GM21576 (cell line): ENCODE measurements around the gene VPS8.

Experiments used
- ATAC-seq: cut with Tn5 transposase; IDR thresholded peaks from one replicate; pipeline ENCODE4 v1.9.1; 2021; ENCODE audit warnings: mild to moderate bottlenecking, moderate library complexity; ENCODE audit not compliant: unreplicated experiment

The VPS8 gene

DNA sequence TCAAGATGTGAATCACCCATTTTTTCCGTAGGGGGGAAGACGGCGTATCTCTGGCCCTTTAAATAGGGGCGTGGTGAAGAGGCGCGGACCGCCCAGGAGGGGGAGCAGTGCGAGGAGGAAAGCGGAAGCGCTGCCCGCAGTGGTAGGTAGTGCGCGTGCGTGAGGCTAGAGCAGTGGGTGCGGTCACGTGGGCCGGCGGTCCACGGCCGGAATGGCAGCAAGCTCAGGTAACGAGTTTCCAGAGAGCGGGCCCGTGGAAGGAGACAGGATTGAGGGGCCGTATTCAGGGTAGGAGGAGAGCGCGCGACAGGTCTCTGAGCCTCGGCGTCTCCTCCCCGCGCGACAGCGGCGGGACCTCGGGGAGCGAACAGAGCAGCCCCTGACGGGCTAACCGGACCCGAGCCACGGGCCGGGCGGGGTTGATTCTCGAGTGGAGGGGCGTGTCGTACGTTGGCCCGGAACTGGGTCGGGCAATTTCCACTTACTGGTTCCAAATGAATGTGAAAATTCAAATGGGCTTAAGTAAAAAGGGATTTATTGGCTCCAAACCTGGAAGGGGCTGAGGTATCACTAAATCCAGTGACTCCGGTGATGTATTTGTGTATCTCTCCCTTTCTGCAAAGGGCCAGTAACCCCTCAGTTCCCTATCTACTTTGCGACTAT, at the start of gene VPS8:
TSS of gene VPS8 (plus strand) at position 168 of the 663 bp plus-strand sequence. CDS start 12,467 bp downstream, outside the sequence.
- peak; percentile 93 for ATAC-seq

DNA sequence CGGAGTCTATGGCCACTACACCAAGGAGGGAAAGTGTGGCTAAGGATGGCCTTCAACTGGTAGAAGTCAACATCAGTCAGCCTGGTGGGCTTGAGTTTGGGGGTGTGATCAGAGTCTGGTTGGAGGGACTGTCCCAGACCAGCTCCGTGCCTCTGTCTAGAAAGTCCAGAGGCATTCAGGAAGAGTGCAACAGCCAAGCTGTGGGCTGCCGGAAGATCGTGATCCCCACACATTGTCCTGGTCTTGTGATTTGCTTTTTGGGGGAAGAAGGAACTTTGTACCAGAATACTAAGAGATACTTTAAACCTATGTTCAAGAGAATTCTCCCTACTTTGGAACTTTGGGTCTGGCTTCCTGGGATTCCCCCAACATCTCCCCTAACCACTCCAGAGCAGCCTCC, 47.8 kb upstream of the VPS8 start:
- ATAC-seq, result no peak

DNA sequence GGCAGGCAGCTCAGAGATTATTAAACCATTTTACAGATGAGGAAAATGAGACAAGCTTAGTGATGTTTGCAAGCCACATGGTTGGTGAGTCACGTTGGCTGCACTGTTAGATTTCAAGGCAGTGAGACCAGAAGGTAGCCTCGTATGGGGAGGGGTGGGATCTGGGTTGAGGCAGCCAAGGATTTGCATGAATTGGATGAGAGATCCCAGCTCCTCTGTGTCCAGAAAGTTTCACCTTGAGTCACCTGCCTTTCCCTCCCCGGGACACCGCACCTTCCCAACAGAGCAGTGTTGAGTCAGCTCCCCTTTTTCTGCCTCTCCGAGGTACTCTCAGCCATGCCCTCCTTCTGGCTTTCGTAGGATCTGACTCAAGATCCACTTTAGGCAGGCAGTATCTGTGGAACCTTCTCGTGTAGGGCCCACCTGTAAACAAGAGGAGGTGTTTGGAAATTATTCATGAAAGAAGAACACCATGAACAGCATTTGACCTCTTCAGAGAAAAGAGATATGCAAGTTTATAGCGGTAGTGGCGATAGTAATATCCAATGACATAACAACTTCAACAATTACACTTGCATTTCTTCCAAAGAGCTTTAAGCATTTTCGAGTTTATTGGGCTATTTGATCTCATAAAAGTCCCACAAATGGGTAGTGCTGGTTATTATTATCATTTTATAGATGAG, 46.8 kb upstream of the VPS8 start:
- ATAC-seq, result no peak

DNA sequence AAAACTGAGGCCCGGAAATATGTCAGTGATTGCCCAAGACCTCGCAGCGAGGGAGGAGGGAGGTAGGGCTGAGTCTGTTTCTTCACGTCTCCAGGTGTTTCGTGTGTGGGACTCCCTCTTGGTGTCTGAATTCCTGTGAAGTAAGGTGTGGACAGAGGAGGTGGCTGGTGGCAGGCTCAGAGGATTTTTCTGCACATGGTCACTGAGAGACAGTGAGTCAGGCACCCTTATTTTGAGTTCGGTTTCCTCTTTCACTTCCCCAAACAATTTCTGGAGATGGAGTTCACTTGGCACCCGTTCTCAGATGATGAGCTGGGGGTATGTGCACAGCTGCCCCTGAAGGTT, 46.3 kb upstream of the VPS8 start:
- ATAC-seq, result peak; percentile 83

DNA sequence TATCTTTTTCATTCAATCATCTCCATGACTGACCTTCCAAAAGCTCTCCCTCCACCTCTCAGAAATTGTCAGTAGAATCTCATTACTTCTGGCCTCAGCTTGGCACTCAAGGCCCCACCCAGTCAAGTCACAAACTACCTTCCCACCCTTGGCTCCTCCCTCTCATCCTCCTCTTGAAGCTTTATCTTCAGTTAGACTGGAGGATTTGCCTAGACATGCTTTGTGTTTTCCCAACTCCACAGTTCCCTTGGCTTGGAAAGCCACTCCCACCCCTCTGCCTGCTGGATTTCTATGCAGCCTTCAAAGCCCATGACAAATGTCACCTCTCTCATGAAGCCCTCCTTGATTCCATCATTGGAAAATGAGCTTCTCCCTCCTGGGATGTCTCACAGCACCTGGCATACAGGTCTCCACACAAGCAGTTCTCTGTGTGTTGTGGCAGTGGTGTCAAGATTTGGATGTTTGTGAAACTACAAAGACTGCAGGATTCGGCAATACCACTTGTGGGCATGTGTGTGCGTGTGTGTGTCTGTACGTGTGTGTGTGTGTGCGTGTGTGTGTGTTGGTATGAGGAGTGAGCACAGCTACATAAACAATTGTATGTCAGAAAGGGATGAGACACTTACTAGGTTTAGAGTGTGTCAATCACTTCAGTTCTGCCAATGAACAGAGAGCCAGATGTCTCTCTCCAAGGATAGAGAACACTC, 45.3 kb upstream of the VPS8 start:
- no peak for ATAC-seq

DNA sequence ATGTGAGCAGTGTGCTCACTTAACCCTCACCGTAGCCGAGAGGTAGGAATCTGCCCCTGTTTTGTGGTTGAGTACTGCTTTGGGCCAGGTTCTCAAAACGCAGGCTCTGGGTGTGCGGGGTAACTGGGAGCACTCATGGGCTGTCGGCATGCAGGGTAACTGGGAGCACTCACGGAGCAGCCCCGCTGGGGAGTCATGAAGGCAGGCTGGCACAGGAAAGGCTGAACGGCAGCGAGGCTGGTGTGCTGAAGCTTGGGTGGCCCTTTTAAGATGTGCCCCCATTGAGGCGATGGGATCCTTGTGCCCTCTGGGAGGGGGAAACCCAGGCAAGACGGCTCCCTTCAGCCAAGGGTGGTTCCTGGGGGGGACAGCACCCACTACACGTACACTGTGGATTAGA, 44.6 kb upstream of the VPS8 start:
- no peak for ATAC-seq

DNA sequence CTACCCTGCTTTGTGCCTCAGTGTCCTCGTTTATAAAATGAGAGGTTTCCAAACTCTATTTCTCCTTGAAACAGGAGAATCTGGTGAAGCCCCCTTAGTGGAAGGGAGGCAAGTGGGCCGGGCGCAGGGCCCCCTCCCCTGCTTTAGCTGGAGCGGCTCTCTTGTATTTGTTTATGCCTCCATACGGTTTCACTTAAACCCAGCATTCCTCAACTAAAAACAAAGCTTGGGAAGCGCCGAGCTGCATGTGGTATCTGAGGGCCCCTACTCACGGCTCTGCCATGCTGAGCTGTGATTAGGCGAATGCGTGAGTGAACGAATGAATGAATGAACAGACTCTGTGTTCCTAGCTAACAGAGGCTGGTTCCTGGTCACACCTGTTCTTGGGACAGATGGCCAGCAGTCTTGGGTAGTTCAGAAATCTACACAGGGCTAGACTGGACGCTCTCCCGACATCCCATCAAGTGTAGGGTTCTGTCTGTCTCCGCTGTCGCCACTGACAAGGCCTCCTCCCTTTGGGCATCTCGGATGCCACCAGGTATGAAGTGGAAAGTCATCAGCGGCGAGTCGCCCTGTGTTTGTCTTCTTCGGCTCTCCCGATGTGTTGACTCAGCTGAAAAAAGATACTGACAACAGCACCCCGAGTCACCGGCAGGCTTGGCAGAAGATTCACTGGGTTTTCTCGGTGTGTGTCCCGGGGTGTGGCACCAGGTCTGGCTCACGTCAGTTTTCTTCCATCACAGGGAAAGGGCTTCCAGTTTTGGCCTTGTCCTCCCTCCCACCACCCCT, 42.4 kb upstream of the VPS8 start:
- ATAC-seq, result no peak

- no peak for ATAC-seq
Measured at GRCh38 chr3:184770541-184770940, 41.4 kb upstream of the VPS8 start.

DNA sequence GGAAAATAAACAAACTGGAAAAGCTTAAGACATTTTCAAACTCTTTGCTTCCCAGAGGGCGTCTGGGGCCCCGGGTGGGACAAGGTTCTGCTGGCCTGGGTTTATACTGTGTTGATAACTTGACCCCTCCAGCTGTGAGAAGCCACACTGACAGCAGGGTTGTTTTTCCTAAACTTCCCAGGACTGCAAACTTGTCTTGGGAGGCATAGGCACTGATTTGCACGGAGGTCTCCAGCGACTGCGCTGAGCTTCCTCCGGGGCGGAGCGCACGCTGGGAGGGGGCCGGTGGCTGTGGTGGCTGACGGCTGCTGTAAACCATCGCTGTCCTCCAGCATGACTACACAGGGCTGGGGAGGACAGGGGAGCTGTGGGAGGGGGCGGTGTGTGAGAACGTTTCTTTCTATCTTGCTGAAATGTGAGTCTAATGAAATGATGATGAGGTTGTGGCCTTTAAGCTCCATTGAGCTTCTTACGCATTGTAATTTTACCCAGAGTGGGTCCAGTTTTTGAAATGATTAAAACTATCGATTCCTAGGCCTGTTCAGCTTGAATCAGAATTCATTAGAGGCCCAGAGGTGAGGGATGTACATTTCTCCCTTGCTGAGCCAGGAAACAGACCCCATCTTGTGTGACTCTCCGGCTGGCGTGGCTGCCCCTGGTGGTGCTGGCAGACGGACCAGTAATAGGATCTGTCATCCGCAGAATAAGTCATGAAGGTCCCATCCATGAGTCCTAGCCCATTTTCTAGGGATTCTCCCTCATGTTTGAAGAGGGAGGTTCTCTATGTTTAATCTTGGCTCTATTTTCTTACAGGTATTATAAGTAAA, 40.5 kb upstream of the VPS8 start:
- no peak for ATAC-seq

- no peak for ATAC-seq
Measured at GRCh38 chr3:184772667-184773272, 39.2 kb upstream of the VPS8 start.

DNA sequence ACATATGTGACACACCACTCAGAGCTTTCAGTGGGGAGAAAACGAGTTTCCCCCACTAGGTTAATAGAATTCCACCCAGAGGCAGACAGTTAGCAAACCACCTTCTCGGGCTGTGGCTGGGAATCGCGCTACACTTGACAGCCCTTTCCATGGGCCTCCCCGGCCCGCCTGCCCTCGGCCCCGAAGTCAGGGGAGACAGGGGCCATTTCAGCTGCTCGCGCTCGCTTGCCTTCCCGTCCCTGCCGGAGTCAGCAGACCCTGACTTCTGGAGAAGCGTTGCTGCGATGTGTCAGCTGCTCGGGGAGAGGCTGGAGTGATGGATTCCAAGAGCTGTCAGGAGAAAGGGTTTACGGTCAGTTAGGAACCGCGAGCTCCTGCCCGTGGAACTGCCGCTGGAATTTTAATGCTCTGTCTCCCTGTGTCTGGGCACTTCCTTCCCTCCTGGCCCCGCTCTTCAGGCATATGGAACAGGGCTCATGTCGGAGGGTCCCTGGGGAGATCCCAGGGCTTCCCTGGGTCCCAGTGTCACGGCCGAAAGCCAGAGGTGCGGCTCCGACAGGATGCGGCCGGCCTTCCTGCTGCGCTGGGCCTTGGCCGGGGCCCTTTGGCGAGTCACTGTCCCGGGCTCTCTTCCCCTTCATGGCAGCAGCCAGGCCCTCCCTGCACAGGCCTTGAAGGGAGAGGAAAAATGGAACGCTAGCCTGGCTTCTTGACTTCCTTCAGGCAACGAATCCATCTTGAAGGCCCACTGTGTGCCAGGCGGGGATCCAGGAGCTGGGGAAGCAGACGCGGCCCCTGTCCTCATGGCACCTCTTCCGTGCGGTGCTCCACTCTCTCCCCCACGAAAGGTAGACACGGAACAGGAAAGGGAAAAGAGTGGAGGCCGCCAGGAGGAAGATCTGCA, 38.4 kb upstream of the VPS8 start:
- ATAC-seq, result no peak

- no peak for ATAC-seq
Measured at GRCh38 chr3:184776916-184777315, 35.0 kb upstream of the VPS8 start.

DNA sequence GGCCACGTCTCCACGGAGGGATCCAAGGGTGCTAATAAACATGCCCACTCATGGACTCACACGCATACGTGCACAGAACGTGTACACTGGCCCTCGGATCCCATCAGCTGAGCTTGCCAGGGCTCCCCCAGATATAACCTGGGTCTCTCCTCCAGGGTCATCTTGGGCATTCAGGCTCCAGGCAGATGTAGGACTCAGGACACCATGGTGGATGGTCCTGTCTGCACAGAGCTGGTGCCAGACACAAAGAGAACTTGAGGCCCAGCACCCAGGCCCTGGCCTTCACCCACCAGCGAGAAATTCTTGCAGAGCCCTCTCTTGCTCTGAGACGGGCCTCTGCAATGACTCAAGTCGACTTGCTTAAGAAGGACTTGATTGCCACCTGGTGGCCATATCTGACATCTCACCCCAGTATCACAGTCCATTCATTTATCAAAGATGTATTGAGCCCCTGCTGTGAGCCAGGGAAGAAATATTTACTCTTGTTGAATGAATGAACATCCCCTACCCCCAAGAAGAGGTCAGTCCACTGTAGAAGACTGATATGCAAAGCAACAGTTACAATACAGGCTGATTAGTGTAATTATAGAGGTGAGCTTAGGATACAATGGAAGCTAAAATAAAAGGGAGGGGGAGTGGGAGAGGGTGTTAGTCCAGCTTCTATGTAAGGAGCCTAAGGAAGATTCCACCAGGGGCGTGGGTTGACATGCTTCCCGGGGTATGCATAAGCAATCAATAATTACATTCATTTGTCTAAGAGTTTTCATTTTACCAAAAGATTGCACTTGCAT, 34.2 kb upstream of the VPS8 start:
- ATAC-seq, result peak; percentile 70

DNA sequence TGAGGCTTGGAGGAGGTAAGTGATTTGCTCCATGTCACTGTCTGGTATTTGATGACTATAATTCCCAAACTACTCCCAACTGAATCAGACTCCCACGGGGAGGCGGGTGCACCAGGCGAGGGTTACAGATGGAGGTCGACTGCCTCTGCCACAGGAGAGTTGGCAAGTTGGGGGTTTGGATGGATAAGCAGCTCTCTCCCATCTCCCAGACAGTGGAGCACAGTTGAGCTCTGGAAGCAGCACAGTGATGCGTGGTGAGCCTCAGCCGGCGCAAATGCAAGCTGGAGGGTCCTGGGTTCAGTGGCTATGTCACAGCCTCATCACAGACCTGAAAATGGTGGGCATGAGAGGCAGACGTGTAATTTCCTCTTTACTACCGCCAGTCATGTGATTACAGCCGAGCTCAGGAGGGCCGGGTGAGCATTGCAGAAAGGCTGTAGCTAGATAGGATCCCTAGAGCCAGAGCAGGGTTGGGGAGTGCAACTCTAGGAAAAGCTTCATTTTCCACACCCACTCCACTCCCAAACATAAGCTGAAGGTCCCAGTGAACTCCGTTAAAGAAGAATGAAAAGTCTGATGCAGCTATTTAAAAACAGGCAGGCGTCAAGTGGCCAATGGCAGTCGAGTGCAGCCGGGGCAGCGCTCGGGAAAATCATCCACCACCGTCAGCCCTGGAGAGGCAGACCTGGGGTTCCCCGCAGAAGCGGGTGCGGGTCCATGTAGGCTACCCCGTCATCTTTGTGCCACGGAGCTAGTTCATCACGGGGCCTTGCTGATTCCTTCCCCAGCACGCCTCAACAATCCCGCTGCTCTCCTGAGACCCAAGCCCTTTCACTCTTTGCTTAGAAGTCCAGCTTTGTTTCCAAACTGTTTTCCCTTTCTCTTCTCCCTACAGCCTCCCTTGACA, 33.3 kb upstream of the VPS8 start:
- ATAC-seq, result no peak

DNA sequence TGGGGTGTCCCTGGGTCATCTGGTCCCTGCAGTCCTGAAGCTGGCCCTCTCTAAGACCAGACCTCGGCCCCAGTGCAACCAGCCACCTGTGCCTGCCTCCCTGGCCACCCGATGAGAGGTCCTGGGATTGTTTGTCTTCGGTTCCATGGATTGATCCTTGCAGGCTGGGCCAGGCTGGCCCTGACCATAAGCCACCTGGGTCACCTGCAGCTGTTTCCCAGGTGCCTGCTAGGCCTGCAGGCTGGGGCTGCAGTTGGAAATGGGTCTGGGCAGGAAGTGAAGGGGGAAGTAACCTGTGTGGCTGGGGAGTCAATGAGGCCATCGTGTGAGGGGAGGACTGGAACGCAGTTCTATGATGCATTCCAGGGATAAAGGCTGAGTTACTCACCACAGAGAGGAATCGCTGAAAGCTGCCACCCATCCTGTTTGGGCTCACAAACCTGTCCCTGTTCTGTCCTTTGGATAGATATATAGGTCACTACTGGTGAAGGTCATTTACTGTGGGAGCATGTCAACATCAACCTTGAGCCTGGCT, 30.9 kb upstream of the VPS8 start:
- ATAC-seq, result no peak

- ATAC-seq, result no peak
Measured at GRCh38 chr3:184781801-184782200, 30.2 kb upstream of the VPS8 start.

DNA sequence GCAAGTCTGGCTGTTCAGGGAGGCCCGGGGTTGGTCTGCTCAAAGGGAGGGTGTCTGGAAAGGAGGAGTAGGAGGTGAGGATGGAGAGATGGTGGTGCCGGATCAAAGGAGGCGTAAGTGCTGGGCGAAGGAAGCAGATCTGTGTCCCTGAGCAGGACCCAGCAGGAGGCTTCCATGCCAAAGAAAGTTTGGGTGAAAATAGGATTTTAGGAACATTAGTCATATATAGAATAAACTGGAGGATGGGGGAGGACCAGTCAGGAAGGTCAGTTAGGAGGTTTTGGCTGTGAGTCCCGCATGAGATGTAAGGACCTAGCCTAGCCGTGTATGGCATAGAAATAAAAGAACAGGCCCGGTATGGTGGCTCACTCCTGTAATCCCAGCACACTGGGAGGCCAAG, 28.6 kb upstream of the VPS8 start:
- no peak for ATAC-seq
